SKM-1 treated with dmso at 0.1 percent for 144 hours (cell line): ENCODE measurements around the gene TRMO.

Source experiments
- DNase-seq: peaks from one replicate; lab custom pipeline; 2025; ENCODE audit not compliant: unreplicated experiment; lab: John Stamatoyannopoulos, UW

TRMO gene

GRCh38 chr9:97860451-97861147, 61.7 kb downstream of the TRMO start:
- no peak for DNase-seq

DNA sequence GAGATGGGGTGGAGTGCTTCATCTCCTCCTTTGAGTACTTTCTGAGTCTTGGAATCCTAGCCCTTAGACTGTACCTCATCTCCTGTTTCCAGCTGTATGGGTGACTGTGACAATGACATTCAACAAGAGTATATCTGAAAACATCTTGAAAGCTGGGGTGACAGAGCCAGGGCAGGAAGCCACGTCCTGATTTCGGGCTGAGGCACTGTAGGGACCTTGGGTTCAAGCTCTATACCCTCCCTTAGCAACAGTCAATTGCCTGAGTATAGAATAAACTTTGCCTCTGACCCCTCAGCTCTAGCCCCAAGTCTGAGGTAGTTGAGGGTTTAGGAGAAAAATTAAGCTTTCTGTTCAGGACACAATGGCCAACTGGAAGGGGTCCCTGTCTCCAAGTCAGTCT, 63.0 kb downstream of the TRMO start:
- no peak for DNase-seq

DNA sequence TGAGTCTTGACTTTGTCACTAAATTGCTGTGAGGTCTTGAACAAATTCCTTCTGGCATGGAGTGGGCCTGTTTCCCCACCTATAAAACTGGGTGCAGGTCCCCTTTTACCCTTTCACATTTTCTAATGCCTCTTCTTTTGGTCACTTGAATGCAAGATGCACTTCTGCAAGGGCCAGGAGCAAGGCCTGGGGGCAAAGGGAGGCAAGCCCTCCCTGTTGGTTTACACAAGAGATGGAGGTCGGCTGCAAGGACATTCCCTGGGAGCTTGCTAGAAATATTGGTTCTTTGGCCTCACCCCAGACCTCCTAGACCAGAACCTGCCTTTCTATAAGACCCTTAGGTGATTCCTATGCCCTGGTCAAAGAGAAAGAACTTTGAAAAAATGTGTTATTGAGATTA, 63.5 kb downstream of the TRMO start:
- no peak for DNase-seq

GRCh38 chr9:97858393-97858713, 63.9 kb downstream of the TRMO start:
- no peak for DNase-seq

DNA sequence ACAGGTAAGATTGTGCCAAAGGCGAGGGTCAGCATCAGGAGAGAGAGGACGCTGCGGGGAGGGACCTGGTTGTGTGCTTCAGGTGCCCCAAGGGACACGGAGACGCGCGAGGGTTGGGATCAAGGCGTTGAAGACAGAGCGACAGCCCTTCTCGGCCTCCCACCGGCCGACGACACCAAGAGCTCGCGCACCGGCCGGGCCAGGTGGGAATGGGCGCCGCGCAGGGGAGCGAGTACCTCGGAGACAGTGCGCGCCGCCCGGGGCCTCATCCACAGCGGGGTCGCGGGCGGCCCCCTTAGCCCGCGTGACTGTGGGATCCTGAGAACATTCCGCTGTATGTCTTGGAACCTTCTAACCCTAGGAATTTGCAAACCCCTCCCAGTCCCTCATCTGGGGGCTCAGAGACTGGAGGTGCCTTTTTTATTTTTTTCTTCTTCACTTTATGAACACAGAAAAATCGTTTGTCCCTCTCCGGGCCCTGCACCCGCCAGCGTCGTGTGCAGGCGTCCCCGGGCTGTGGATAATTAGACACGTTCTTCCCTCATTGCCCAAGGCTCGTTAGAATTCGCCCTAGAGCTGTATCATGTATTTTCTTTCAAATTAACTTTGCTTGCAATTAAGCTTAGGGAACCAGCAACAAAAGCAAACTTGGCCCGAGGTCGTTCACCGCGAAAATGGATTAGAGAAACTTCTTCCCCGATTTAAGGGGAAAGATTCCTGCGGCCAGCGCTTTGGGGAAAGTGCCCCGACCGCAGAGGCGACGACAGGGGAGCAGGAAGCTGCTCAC, 64.5 kb downstream of the TRMO start:
- no peak for DNase-seq

GRCh38 chr9:97856857-97857605, 65.3 kb downstream of the TRMO start:
- DNase-seq, result no peak

DNA sequence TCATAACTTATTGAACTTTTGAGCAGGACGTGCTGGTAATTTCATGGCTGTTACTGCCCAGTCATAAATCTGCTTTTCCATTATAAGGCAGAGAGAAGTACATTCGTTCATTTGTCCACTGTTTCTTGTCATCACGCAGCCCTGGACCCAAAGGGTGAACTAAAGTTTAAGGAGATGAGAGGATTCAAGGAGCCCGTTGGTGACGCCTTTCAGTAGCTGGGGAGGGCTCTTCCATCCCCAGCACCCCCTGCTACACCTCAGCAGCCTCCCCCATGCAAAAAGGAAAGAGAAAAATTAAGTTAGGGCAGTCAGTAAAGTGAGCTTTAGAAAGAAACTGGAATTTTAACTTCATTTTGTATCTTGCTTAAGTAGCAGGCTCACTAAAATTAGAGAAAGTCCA, 66.4 kb downstream of the TRMO start:
- DNase-seq, result no peak

DNA sequence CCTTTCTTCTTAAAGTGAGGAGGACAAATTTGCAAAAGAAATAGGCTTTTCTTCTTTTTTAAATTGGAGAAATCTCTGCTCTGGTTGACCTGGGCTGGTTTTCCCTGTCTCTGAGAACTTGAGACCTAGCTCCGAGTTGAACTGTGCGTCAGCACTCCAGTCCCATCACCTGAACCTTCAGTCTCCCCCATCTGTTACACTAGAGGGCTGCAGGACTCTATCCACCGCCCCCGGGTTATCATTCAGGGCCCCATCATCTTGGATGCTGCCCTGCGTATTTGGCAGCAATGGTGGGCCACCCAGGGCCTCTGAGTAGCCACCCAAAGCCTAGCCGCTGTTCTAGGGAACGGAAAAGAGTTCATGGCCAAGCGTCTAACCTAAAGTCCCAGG, 66.8 kb downstream of the TRMO start:
- DNase-seq, result no peak

DNA sequence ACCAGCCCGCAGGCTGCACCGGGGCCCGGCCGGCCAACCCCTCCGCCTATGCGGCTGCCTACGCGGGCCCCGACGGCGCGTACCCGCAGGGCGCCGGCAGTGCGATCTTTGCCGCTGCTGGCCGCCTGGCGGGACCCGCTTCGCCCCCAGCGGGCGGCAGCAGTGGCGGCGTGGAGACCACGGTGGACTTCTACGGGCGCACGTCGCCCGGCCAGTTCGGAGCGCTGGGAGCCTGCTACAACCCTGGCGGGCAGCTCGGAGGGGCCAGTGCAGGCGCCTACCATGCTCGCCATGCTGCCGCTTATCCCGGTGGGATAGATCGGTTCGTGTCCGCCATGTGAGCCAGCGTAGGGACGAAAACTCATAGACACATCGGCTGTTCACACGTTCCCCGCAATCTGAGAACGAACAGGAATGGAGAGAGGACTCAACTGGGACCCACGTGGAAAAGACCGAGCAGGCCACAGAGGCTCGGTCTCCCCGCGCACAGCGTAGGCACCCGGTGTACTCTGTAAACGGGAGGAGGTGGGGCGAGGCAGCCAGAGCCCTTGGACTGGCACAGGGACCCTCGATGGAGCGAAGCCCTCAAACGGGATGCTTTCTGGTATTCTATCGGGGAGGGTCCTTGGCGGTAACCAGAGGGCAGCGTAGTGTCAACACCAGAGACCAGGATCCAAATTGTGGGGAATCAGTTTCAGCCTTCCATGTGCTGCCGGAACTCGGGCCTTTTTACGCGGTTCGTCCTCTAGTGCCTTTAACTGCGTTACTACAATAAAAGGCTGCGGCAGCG, 67.4 kb downstream of the TRMO start:
- no peak for DNase-seq
